Gastrocnemius medialis (tissue), 4 donors: ENCODE data around the gene ADGRF4. TPM values are rescaled to one million over a fixed set of nuclear protein-coding genes. Genes with fewer than 3 reads are reported as not detected.

ENCODE experiments used
- ATAC-seq, 2 donors: fragments of 150-250 bp; one replicate each; pipeline ENCODE4 v1.9.1; 2016
- DNase-seq, 2 donors: peaks; one replicate each; pipeline ENCODE4 v3.0.0-alpha.2; 2019
- H3K27ac ChIP-seq, 4 donors: fragments of 200-600 bp; sonication (generic); 1 replicate in 1 of 4; 2 replicates in 3 of 4; pipeline ENCODE4 v1.5.1; 2016 to 2018; ENCODE audit warnings: mild to moderate bottlenecking in 2 of 4, moderate library complexity in 1 of 4
- H3K27me3 ChIP-seq, 3 donors: fragments of 200-600 bp; sonication (generic) in 2 of 3; 1 replicate in 1 of 3; 2 replicates in 2 of 3; pipeline versions ENCODE4 v1.5.1 to v1.6.0; 2016 to 2019; ENCODE audit warnings: mild to moderate bottlenecking in 1 of 3, moderate library complexity in 1 of 3
- H3K36me3 ChIP-seq, 2 donors: fragments of 200-600 bp; sonication (generic) in 1 of 2; one replicate each; pipeline ENCODE4 v1.5.1; 2017 to 2018
- H3K4me1 ChIP-seq, 2 donors: fragments of 200-600 bp; sonication (generic) in 1 of 2; one replicate each; pipeline ENCODE4 v1.5.1; 2016 to 2017; ENCODE audit warnings: mild to moderate bottlenecking in 2 of 2
- H3K4me3 ChIP-seq, 4 donors: fragments of 200-600 bp; sonication (generic) in 3 of 4; 1 replicate in 1 of 4; 2 replicates in 3 of 4; pipeline ENCODE4 v1.5.1; 2016 to 2019; ENCODE audit warnings: mild to moderate bottlenecking in 2 of 4
- H3K9me3 ChIP-seq, 3 donors: fragments of 200-600 bp; sonication (generic) in 2 of 3; 1 replicate in 1 of 3; 2 replicates in 2 of 3; pipeline ENCODE4 v1.5.1; 2016 to 2019
- CTCF ChIP-seq, 5 experiments: fragments of 450-650 bp in 3 of 5; fragments of 200-600 bp in 2 of 5; sonication (generic) in 2 of 5; IDR thresholded peaks in 4 of 5; conservative IDR thresholded peaks in 1 of 5; 1 replicate in 4 of 5; 2 replicates in 1 of 5; pipeline ENCODE4 v1.5.1; 2016 to 2019; ENCODE audit warnings: antibody characterized with exemption in 5 of 5, mild to moderate bottlenecking in 3 of 5, moderate library complexity in 3 of 5
- POLR2A ChIP-seq, 2 donors: fragments of 450-650 bp; IDR thresholded peaks; one replicate each; pipeline ENCODE4 v1.6.1; 2017; ENCODE audit warnings: antibody characterized with exemption in 2 of 2, mild to moderate bottlenecking in 2 of 2, moderate library complexity in 2 of 2
- in situ Hi-C, 4 donors: fragments of 200-750 bp; cut with MboI; loops; one replicate each; pipeline versions ENCODE4 v1.15.0 to v1.8.0; 2017; ENCODE audit warnings: low sequenced_read_pairs in 4 of 4
- intact Hi-C: fragments of 100-400 bp; cut with DNase I; formaldehyde crosslinking; loops from one replicate; pipeline ENCODE4 v1.15.1; 2023; ENCODE audit warnings: low total_unique reads
- total RNA-seq, 4 donors: library from RNA; depleted of rRNA; stranded (reverse); fragments of >200 nt; gene quantifications; one replicate each; pipeline versions ENCODE4 v1.1.0 to v1.2.3, GENCODE V29; 2016

ADGRF4 gene
- total RNA-seq, 4 donors from 2014 or later, result 0.07 TPM; not detected in 3

- intact Hi-C loops (no loop called here), in situ Hi-C loops (no loop called here)
- Histone ChIP-seq H3K9me3 (no peaks in the 10 kb centered on the region), H3K27ac (no peak overlapping the region), H3K36me3 (no peaks in the 10 kb centered on the region), H3K27me3 (no peaks in the 10 kb centered on the region), H3K4me1 (no peaks in the 10 kb centered on the region), H3K4me3 (no peak overlapping the region)
- no peak for TF ChIP-seq POLR2A (IDR thresholded peaks at IDR 0.05)
- no peak for TF ChIP-seq CTCF (IDR thresholded peaks at IDR 0.05 in 4 of 5, conservative IDR thresholded peaks at IDR 0.05 in 1 of 5)
- ATAC-seq, result no peak
- no peak for DNase-seq
These were observed 25.6 kb upstream of the ADGRF4 start for GRCh38 chr6:47672816-47673215.

GRCh38 chr6:47674673-47675072 lies 23.7 kb upstream of the ADGRF4 start:
- in situ Hi-C loops, result no loop called here
- no peak for DNase-seq
- intact Hi-C loops, result no loop called here
- Histone ChIP-seq H3K27me3 (no peaks in the 10 kb centered on the region), H3K27ac (no peak overlapping the region), H3K4me1 (peaks cover 0 to 7% of the 10 kb centered on the region in 2 donors), H3K4me3 (no peak overlapping the region), H3K36me3 (no peaks in the 10 kb centered on the region), H3K9me3 (no peaks in the 10 kb centered on the region)
- no peak for TF ChIP-seq POLR2A (IDR thresholded peaks at IDR 0.05)
- no peak for TF ChIP-seq CTCF (IDR thresholded peaks at IDR 0.05 in 4 of 5, conservative IDR thresholded peaks at IDR 0.05 in 1 of 5)
- ATAC-seq, result no peak

GRCh38 chr6:47677381-47678100 lies 20.8 kb upstream of the ADGRF4 start:
- no peak overlapping the region for H3K27ac ChIP-seq
- no peaks in the 10 kb centered on the region for H3K9me3 ChIP-seq
- ATAC-seq (no peak), DNase-seq (no peak)
- no peaks in the 10 kb centered on the region for H3K36me3 ChIP-seq
- H3K4me1 ChIP-seq, result peaks cover 0 to 15% of the 10 kb centered on the region in 2 donors
- no peak overlapping the region for H3K4me3 ChIP-seq
- in situ Hi-C loops, result no loop called here
- intact Hi-C loops, result no loop called here
- H3K27me3 ChIP-seq, result no peaks in the 10 kb centered on the region
- no peak for TF ChIP-seq POLR2A (IDR thresholded peaks at IDR 0.05)
- no peak for TF ChIP-seq CTCF (IDR thresholded peaks at IDR 0.05 in 4 of 5, conservative IDR thresholded peaks at IDR 0.05 in 1 of 5)

- peaks cover 0 to 15% of the 10 kb centered on the region in 2 donors for H3K4me1 ChIP-seq
- ATAC-seq (no peak), DNase-seq (peak in 1 of 2 donors; percentile 18)
- peak overlapping the region in 2 of 4 donors; percentile 47 to 61 for H3K27ac ChIP-seq
- no peaks in the 10 kb centered on the region for H3K36me3 ChIP-seq
- no peaks in the 10 kb centered on the region for H3K27me3 ChIP-seq
- H3K9me3 ChIP-seq, result no peaks in the 10 kb centered on the region
- intact Hi-C loops, result no loop called here
- no peak overlapping the region for H3K4me3 ChIP-seq
- TF ChIP-seq POLR2A (IDR thresholded peaks at IDR 0.05) (no peak), CTCF (IDR thresholded peaks at IDR 0.05 in 4 of 5, conservative IDR thresholded peaks at IDR 0.05 in 1 of 5) (no peak)
- in situ Hi-C loops, result no loop called here
These were observed 19.6 kb upstream of the ADGRF4 start for GRCh38 chr6:47678739-47679138.
